ENCODE measurements around the gene DAB1. TPM values are rescaled to one million over a fixed set of nuclear protein-coding genes. Genes with fewer than 3 reads are reported as not detected.

Gene DAB1
- 1.9 TPM for total RNA-seq
- long read RNA-seq, partial matches to known transcripts, result 0 of 1 reads
- long read RNA-seq, other reads (novel, unspliced or antisense), result 1 of 1 reads

- no peak for DNase-seq (ENCODE audit: low spot score)
These were observed at the start of gene DAB1 for GRCh38 chr1:57423656-57424211. TSS of gene DAB1 (minus strand) at chr1:57424060. CDS start at chr1:57291030, 133,030 bp downstream.

GRCh38 chr1:57473448-57473847, 49.6 kb upstream of the DAB1 start:
- DNase-seq (ENCODE audit: low spot score), result no peak

GRCh38 chr1:57471995-57472394, 48.1 kb upstream of the DAB1 start:
- no peak for DNase-seq (ENCODE audit: low spot score)

- no peak for DNase-seq (ENCODE audit: low spot score)
These were observed 46.2 kb upstream of the DAB1 start for GRCh38 chr1:57470036-57470435.

GRCh38 chr1:57468641-57469523, 45.0 kb upstream of the DAB1 start:
- DNase-seq (ENCODE audit: low spot score), result no peak

- DNase-seq (ENCODE audit: low spot score), result no peak
These were observed 44.0 kb upstream of the DAB1 start for GRCh38 chr1:57467830-57468229.

GRCh38 chr1:57464756-57465155, 40.9 kb upstream of the DAB1 start:
- no peak for DNase-seq (ENCODE audit: low spot score)

- DNase-seq (ENCODE audit: low spot score), result no peak
These were observed 39.5 kb upstream of the DAB1 start for GRCh38 chr1:57463343-57463742.

GRCh38 chr1:57461405-57461804, 37.5 kb upstream of the DAB1 start:
- DNase-seq (ENCODE audit: low spot score), result no peak

- DNase-seq (ENCODE audit: low spot score), result no peak
These were observed 27.7 kb upstream of the DAB1 start for GRCh38 chr1:57451516-57451915.

- no peak for DNase-seq (ENCODE audit: low spot score)
These were observed 27.1 kb upstream of the DAB1 start for GRCh38 chr1:57450981-57451380.

- no peak for DNase-seq (ENCODE audit: low spot score)
These were observed 23.7 kb upstream of the DAB1 start for GRCh38 chr1:57447551-57447950.

GRCh38 chr1:57443004-57443403, 19.1 kb upstream of the DAB1 start:
- DNase-seq (ENCODE audit: low spot score), result no peak

GRCh38 chr1:57440096-57440495, 16.2 kb upstream of the DAB1 start:
- DNase-seq (ENCODE audit: low spot score), result no peak

- DNase-seq (ENCODE audit: low spot score), result no peak
These were observed 7.5 kb upstream of the DAB1 start for GRCh38 chr1:57431400-57431799.

GRCh38 chr1:57424231-57425027, 569 bp upstream of the DAB1 start:
- DNase-seq (ENCODE audit: low spot score), result no peak

- DNase-seq (ENCODE audit: low spot score), result no peak
These were observed 665 bp downstream of the DAB1 start for GRCh38 chr1:57423135-57423655.

- no peak for DNase-seq (ENCODE audit: low spot score)
These were observed 1.4 kb downstream of the DAB1 start for GRCh38 chr1:57422271-57423134.

GRCh38 chr1:57421806-57422205, 2.1 kb downstream of the DAB1 start:
- DNase-seq (ENCODE audit: low spot score), result no peak

- no peak for DNase-seq (ENCODE audit: low spot score)
These were observed 2.7 kb downstream of the DAB1 start for GRCh38 chr1:57420981-57421785.

All from mesenteric fat pad (tissue), 1 donor.